IMR-90 (cell line): ENCODE data around the gene HSPA12A. TPM values are rescaled to one million over a fixed set of nuclear protein-coding genes. Genes with fewer than 3 reads are reported as not detected.

Experiments used
- ATAC-seq: fragments of 200-7000 bp; cut with Tn5 transposase; 2 replicates; pipeline ENCODE4 v1.9.1; 2020; ENCODE audit warnings: low read depth, mild to moderate bottlenecking, moderate library complexity
- BruUV-seq: library from RNA; stranded (reverse); fragments of 400-500 nt; replicated peaks from 2 replicates; lab custom pipeline; 2021; lab: Mats Ljungman, UMichigan
- CTCF ChIA-PET: fragments of 300-600 bp; formaldehyde crosslinking; extraction: SDS; loops from one replicate; lab custom pipeline; 2021; ENCODE audit warnings: antibody characterized with exemption; lab: Yijun Ruan, JAX
- POLR2A ChIA-PET: fragments of 300-600 bp; sonication (Branson Sonifier 250); formaldehyde crosslinking; loops from one replicate; lab custom pipeline; 2022; ENCODE audit warnings: antibody characterized with exemption; ENCODE audit not compliant: unreplicated experiment; lab: Charles Lee
- DNase-seq: peaks from one replicate; pipeline ENCODE4 v3.0.0; 2013
- H2AFZ ChIP-seq: replicated peaks from 2 replicates; pipeline ENCODE3; 2013; ENCODE audit warnings: low read length, mild to moderate bottlenecking; ENCODE audit not compliant: poor library complexity
- H2AK5ac ChIP-seq: 2 replicates; pipeline ENCODE4 v1.6.1; 2013; ENCODE audit warnings: low read depth, low read length, inconsistent platforms
- H2AK9ac ChIP-seq: replicated peaks from 2 replicates; pipeline ENCODE3; 2013; ENCODE audit warnings: mild to moderate bottlenecking, low read depth, low read length, moderate library complexity; ENCODE audit not compliant: poor library complexity
- H2BK120ac ChIP-seq: 2 replicates; pipeline ENCODE4 v1.6.1; 2013; ENCODE audit warnings: low read depth, low read length, inconsistent platforms
- H2BK15ac ChIP-seq: 3 replicates; pipeline ENCODE4 v1.6.1; 2013; ENCODE audit warnings: low read depth, low read length, inconsistent platforms
- H2BK20ac ChIP-seq: 2 replicates; pipeline ENCODE4 v1.6.1; 2013; ENCODE audit warnings: low read depth, mild to moderate bottlenecking, inconsistent platforms, low read length, moderate library complexity
- H2BK5ac ChIP-seq: 2 replicates; pipeline ENCODE4 v1.6.1; 2013; ENCODE audit warnings: mild to moderate bottlenecking, low read depth, low read length, inconsistent platforms; ENCODE audit not compliant: poor library complexity, severe bottlenecking
- H3K14ac ChIP-seq: replicated peaks from 2 replicates; pipeline ENCODE4 v1.6.1; 2013; ENCODE audit warnings: low read depth, low read length, inconsistent platforms
- H3K18ac ChIP-seq: 2 replicates; pipeline ENCODE4 v1.6.1; 2013; ENCODE audit warnings: low read depth, low read length, control low read depth
- H3K23ac ChIP-seq: 2 replicates; pipeline ENCODE4 v1.6.1; 2013; ENCODE audit warnings: low read depth, low read length, inconsistent platforms
- H3K27ac ChIP-seq: 2 replicates; pipeline ENCODE4 v1.5.1; 2013; ENCODE audit warnings: mild to moderate bottlenecking, control low read depth, low read length; ENCODE audit not compliant: insufficient read depth
- H3K27me3 ChIP-seq: 2 replicates; pipeline ENCODE4 v1.6.1; 2013; ENCODE audit warnings: low read length; ENCODE audit not compliant: control insufficient read depth, insufficient read depth
- H3K36me3 ChIP-seq: 2 replicates; pipeline ENCODE4 v1.6.1; 2013; ENCODE audit warnings: low read length, mixed read lengths; ENCODE audit not compliant: control insufficient read depth, insufficient read depth
- H3K4ac ChIP-seq: 2 replicates; pipeline ENCODE4 v1.6.1; 2013; ENCODE audit warnings: low read depth, low read length, inconsistent platforms
- H3K4me1 ChIP-seq: 2 replicates; pipeline ENCODE4 v1.6.1; 2013; ENCODE audit warnings: low read length, mixed read lengths; ENCODE audit not compliant: control insufficient read depth, insufficient read depth
- H3K4me2 ChIP-seq: 2 replicates; pipeline ENCODE4 v1.6.1; 2013; ENCODE audit warnings: low read depth, mild to moderate bottlenecking, control low read depth, low read length, moderate library complexity
- H3K4me3 ChIP-seq: 2 replicates; pipeline ENCODE4 v1.5.1; 2013; ENCODE audit warnings: low read depth, mild to moderate bottlenecking, control low read depth, low read length, moderate library complexity; ENCODE audit not compliant: insufficient read depth
- H3K56ac ChIP-seq: 2 replicates; pipeline ENCODE4 v1.6.1; 2013; ENCODE audit warnings: low read length, inconsistent platforms; ENCODE audit not compliant: insufficient read depth; ENCODE audit errors: extremely low read depth
- H3K79me1 ChIP-seq, 2 experiments: 2 replicates each; pipeline ENCODE4 v1.6.1; 2013; ENCODE audit warnings: low read length in 2 of 2, inconsistent platforms in 1 of 2, low read depth in 1 of 2
- H3K9ac ChIP-seq: 2 replicates; pipeline ENCODE4 v1.6.1; 2013; ENCODE audit warnings: low read depth, low read length, control low read depth
- H3K9me1 ChIP-seq: 2 replicates; pipeline ENCODE4 v1.6.1; 2013; ENCODE audit warnings: low read length, inconsistent platforms; ENCODE audit not compliant: insufficient read depth
- H3K9me3 ChIP-seq: 2 replicates; pipeline ENCODE4 v1.6.1; 2013; ENCODE audit warnings: low read length; ENCODE audit not compliant: control insufficient read depth, insufficient read depth
- H4K20me1 ChIP-seq: 2 replicates; pipeline ENCODE4 v1.6.1; 2013; ENCODE audit warnings: low read length, inconsistent platforms; ENCODE audit not compliant: insufficient read depth
- H4K5ac ChIP-seq: 2 replicates; pipeline ENCODE4 v1.6.1; 2013; ENCODE audit warnings: mild to moderate bottlenecking, low read depth, low read length, control low read depth
- H4K8ac ChIP-seq, 2 experiments: 2 replicates each; pipeline ENCODE4 v1.6.1; 2013; ENCODE audit warnings: low read depth in 2 of 2, low read length in 2 of 2, control low read depth in 1 of 2, inconsistent platforms in 1 of 2
- H4K91ac ChIP-seq: 2 replicates; pipeline ENCODE4 v1.6.1; 2013; ENCODE audit warnings: low read depth, low read length, inconsistent platforms; ENCODE audit not compliant: insufficient read depth
- BHLHE40 ChIP-seq: fragments of 150-350 bp; IDR thresholded peaks from 2 replicates; pipeline ENCODE4 v1.6.1; 2016; ENCODE audit warnings: mild to moderate bottlenecking, low read depth, low read length
- CHD1 ChIP-seq: IDR thresholded peaks from 2 replicates; pipeline ENCODE4 v1.6.1; 2012; ENCODE audit warnings: low read depth, low read length, improper control_type of control experiment
- ELK1 ChIP-seq: fragments of 150-350 bp; IDR thresholded peaks from 2 replicates; pipeline ENCODE4 v1.6.1; 2016; ENCODE audit warnings: low read depth, mild to moderate bottlenecking, low read length, moderate library complexity, borderline replicate concordance
- FOS ChIP-seq: fragments of 150-350 bp; IDR thresholded peaks from 2 replicates; pipeline ENCODE4 v1.6.1; 2016; ENCODE audit warnings: low read depth, low read length
- MAFK ChIP-seq: IDR thresholded peaks from 2 replicates; pipeline ENCODE4 v1.6.1; 2012; ENCODE audit warnings: low read depth, low read length, improper control_type of control experiment
- NFE2L2 ChIP-seq: fragments of 150-350 bp; IDR thresholded peaks from 2 replicates; pipeline ENCODE4 v1.6.1; 2016; ENCODE audit warnings: low read depth, mild to moderate bottlenecking, low read length
- POLR2A ChIP-seq: IDR thresholded peaks from 2 replicates; pipeline ENCODE4 v1.6.1; 2012; ENCODE audit warnings: mild to moderate bottlenecking, low read depth, low read length
- RAD21 ChIP-seq: IDR thresholded peaks from 2 replicates; pipeline ENCODE4 v1.6.1; 2012; ENCODE audit warnings: low read length, improper control_type of control experiment
- RCOR1 ChIP-seq: IDR thresholded peaks from 2 replicates; pipeline ENCODE4 v1.6.1; 2012; ENCODE audit warnings: mild to moderate bottlenecking, low read length, improper control_type of control experiment; ENCODE audit not compliant: insufficient replicate concordance
- SMC3 ChIP-seq: fragments of 150-350 bp; IDR thresholded peaks from 2 replicates; pipeline ENCODE4 v1.6.1; 2016; ENCODE audit warnings: low read depth, mild to moderate bottlenecking, antibody characterized with exemption, low read length, moderate library complexity
- USF2 ChIP-seq: fragments of 150-350 bp; IDR thresholded peaks from 2 replicates; pipeline ENCODE4 v1.6.1; 2017; ENCODE audit warnings: mild to moderate bottlenecking, antibody characterized with exemption, low read length, low read depth
- WGBS, 2 experiments: methylation state at CpG; one replicate each; pipeline versions ENCODE4 v1.1.5 to v1.1.7; 2013; ENCODE audit warnings: missing lambda C conversion rate in 2 of 2; ENCODE audit not compliant: insufficient read length in 1 of 2; ENCODE audit errors: extremely low coverage in 2 of 2; 5-methylcytosine and 5-hydroxymethylcytosine counted together
- dilution Hi-C: fragments of 300-500 bp; cut with HindIII; formaldehyde crosslinking; loops from one replicate; pipeline ENCODE4 v1.14.3; 2018; ENCODE audit warnings: low sequenced_read_pairs; ENCODE audit not compliant: unreplicated experiment
- in situ Hi-C: fragments of 300-500 bp; cut with MboI; formaldehyde crosslinking; loops from 3 replicates; pipeline ENCODE4 v1.14.3; 2019; ENCODE audit warnings: low sequenced_read_pairs, inconsistent platforms, mixed read lengths
- intact Hi-C: fragments of 100-400 bp; cut with micrococcal nuclease; formaldehyde crosslinking; loops from 2 replicates; pipeline ENCODE4 v1.10.0; 2022
- polyA plus RNA-seq, 3 experiments: library from polyadenylated mRNA; depleted of rRNA; stranded (reverse); fragments of >200 nt; gene quantifications; 2 replicates each; pipeline ENCODE4 v1.2.3, GENCODE V29; 2012; ENCODE audit warnings: low replicate concordance in 1 of 3
- total RNA-seq: library from RNA; depleted of rRNA; stranded (reverse); fragments of >200 nt; gene quantifications from 2 replicates; pipeline ENCODE4 v1.2.3, GENCODE V29; 2012

HSPA12A gene
- total and polyA plus RNA-seq, 2 of the 4 experiments (the other 2 are of a cell fraction): 16.1 to 16.7 TPM

DNA sequence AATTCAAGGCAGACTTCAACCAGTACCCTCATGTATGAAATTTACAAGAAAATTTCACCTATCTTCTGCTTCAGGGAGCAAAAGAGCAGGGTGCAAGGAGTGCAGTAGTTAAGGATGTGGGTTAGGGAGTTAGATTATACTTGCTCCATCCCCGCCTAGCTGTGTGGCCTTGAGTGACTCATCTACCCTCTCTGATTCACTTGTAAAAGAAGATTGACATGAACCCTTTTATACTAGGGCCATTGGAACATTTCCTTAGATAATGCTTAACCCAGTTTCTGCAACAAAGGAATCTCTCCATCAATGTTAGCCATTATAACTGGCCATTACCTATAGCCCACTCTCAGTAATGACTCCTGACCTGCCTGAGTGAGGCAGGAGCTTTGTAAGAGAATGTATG lies 10.2 kb upstream of the HSPA12A start:
- Histone ChIP-seq H3K9me1 (0 out of 2 replicates have a peak, but pooled peaks cover 7% of the 10 kb centered on the region), H3K18ac (no peak overlapping the region), H4K8ac (no peak overlapping the region), H2AK5ac (no peak overlapping the region), H2BK20ac (no peak overlapping the region), H3K9ac (no peak overlapping the region), H3K27me3 (no peaks in the 10 kb centered on the region), H3K14ac (no peak overlapping the region), H4K91ac (no peak overlapping the region), H3K36me3 (no peaks in the 10 kb centered on the region), H3K4me3 (no peak overlapping the region), H2BK15ac (no peak overlapping the region), H4K20me1 (no peaks in the 10 kb centered on the region), H2BK5ac (no peak overlapping the region), H2AK9ac (no peak overlapping the region), H3K4me2 (no peak overlapping the region), H3K4me1 (peaks cover 4% of the 10 kb centered on the region), H3K56ac (no peak overlapping the region), H3K27ac (no peak overlapping the region), H3K23ac (no peak overlapping the region), H2BK120ac (no peak overlapping the region), H3K9me3 (no peaks in the 10 kb centered on the region), H3K4ac (no peak overlapping the region), H3K79me1 (no peaks in the 10 kb centered on the region), H2AFZ (no peak overlapping the region), H4K5ac (no peak overlapping the region)
- ATAC-seq (no peak), DNase-seq (peak; percentile 16)
- ChIA-PET CTCF (no interaction called here), POLR2A (no interaction called here)
- dilution Hi-C loops (no loop called here), intact Hi-C loops (no loop called here), in situ Hi-C loops (no loop called here)
- no CpG with 5 or more reads among the region's 1 CpG for WGBS, 2 experiments
- no TSS peak for BruUV-seq
- TF ChIP-seq ELK1 (no peak), CHD1 (no peak), NFE2L2 (no peak), RAD21 (no peak), MAFK (no peak), POLR2A (no peak), BHLHE40 (no peak), RCOR1 (no peak), USF2 (no peak), SMC3 (no peak), FOS (no peak)
